Fibroblast of skin of left quadriceps (primary cell): ENCODE measurements around the gene HTR3C.
"Not testable (repeated sequence)": the region's sequence is repeated elsewhere in the genome, so short reads cannot be mapped to it uniquely, and the experiment has no call there.

Source experiments
- DNase-seq, 2 experiments: peaks; one replicate each; pipeline ENCODE4 v3.0.0-alpha.2; 2013; ENCODE audit warnings: low read depth in 2 of 2

HTR3C gene

GRCh38 chr3:184052767-184053166 is at the start of gene HTR3C:
HTR3C (plus strand) TSS chr3:184053047; CDS start chr3:184053081, 34 bp downstream.
- DNase-seq: no peak

- DNase-seq: peak; percentile 76 to 78
These were observed 49.5 kb upstream of the HTR3C start for GRCh38 chr3:184003187-184003967.

- DNase-seq: no peak
These were observed 48.4 kb upstream of the HTR3C start for GRCh38 chr3:184004476-184004875.

GRCh38 chr3:184005941-184006507 is 46.8 kb upstream of the HTR3C start:
- DNase-seq: no peak

GRCh38 chr3:184007143-184007813 is 45.6 kb upstream of the HTR3C start:
- not testable (repeated sequence) for DNase-seq

GRCh38 chr3:184008161-184008560 is 44.7 kb upstream of the HTR3C start:
- no peak for DNase-seq

- DNase-seq: no peak
These were observed 41.5 kb upstream of the HTR3C start for GRCh38 chr3:184011230-184011876.

GRCh38 chr3:184011937-184012889 is 40.6 kb upstream of the HTR3C start:
- no peak for DNase-seq

GRCh38 chr3:184015381-184016019 is 37.3 kb upstream of the HTR3C start:
- no peak for DNase-seq

GRCh38 chr3:184016169-184016570 is 36.7 kb upstream of the HTR3C start:
- DNase-seq: no peak

- DNase-seq: peak; percentile 16 to 26
These were observed 35.8 kb upstream of the HTR3C start for GRCh38 chr3:184016811-184017671.

- DNase-seq: peak; percentile 84 to 86
These were observed 35.0 kb upstream of the HTR3C start, which contains the start of gene ABCC5 for GRCh38 chr3:184017672-184018423. ABCC5 (minus strand) TSS chr3:184017884; CDS start chr3:184014392, 3,492 bp downstream.

- no peak for DNase-seq
These were observed 34.3 kb upstream of the HTR3C start for GRCh38 chr3:184018424-184018973.

GRCh38 chr3:184022323-184022722 is 30.5 kb upstream of the HTR3C start:
- DNase-seq: no peak

- not testable (repeated sequence) for DNase-seq
These were observed 27.6 kb upstream of the HTR3C start for GRCh38 chr3:184025256-184025655.

GRCh38 chr3:184028275-184028890 is 24.5 kb upstream of the HTR3C start:
- DNase-seq: not testable (repeated sequence)

GRCh38 chr3:184029443-184029842 is 23.4 kb upstream of the HTR3C start:
- no peak for DNase-seq

GRCh38 chr3:184030536-184030935 is 22.3 kb upstream of the HTR3C start:
- no peak for DNase-seq
